NCI-H2171 treated with DMSO at 0.1 percent for 48 hours (cell line): ENCODE data around the gene TSEN54.

ENCODE experiments used
- DNase-seq: peaks from one replicate; lab custom pipeline; 2025; lab: John Stamatoyannopoulos, UW

TSEN54 gene

GRCh38 chr17:75518983-75519537 lies 2.7 kb downstream of the TSEN54 start:
- no peak for DNase-seq

GRCh38 chr17:75520413-75520812 lies 4.1 kb downstream of the TSEN54 start:
- DNase-seq = peak; percentile 23

- no peak for DNase-seq
Observed at GRCh38 chr17:75521290-75521689, 5.0 kb downstream of the TSEN54 start.

GRCh38 chr17:75521951-75522727 lies 5.8 kb downstream of the TSEN54 start:
- no peak for DNase-seq

- DNase-seq = no peak
Observed at GRCh38 chr17:75523647-75524046, 7.3 kb downstream of the TSEN54 start.

- DNase-seq = no peak
Observed at GRCh38 chr17:75524269-75524969, 8.1 kb downstream of the TSEN54 start.

- DNase-seq = peak; percentile 83
Observed at GRCh38 chr17:75524970-75525805, 8.9 kb downstream of the TSEN54 start, which contains the start of gene LLGL2. LLGL2 (plus strand) TSS chr17:75525697; CDS start chr17:75543427, 17,730 bp downstream.

DNA sequence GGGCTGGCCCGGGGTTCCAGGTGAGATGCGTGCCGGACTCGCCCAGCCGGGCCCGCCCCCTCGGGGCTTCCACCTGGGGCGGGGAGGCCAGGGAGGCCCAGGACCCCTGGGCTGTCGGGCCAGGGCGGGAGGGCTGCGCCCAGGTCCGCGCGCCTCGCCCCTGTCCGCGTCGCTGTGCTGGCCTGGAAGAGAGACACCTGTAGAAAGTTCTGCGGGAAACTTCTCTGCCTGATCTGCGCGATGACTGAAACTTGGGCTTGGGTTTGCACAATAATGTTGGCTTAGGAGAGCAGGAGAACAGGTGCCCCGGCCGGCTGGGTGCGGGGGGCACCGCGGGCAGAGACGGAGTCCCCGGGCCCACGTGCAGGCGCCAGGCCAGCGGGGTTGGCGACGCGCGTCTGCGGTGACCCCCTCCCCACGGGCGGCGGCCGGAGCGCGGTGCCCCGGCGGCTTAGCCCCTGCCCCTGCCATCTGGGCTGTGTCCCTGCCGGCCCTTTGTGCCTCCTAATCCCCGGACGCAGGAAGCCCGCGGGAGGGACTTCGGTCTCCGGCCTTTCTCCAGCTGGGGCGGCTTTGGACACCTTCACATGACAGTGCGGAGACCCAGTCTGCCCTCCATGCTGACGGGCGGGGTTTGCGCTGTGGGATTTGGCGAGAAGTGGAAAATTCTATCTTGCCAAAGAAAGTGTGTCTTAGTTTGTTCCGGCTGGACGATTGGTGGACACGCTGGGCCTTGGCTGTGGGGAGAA lies 9.7 kb downstream of the TSEN54 start:
- DNase-seq = peak; percentile 21

- DNase-seq = no peak
Observed at GRCh38 chr17:75526555-75527270, 10.4 kb downstream of the TSEN54 start.

DNA sequence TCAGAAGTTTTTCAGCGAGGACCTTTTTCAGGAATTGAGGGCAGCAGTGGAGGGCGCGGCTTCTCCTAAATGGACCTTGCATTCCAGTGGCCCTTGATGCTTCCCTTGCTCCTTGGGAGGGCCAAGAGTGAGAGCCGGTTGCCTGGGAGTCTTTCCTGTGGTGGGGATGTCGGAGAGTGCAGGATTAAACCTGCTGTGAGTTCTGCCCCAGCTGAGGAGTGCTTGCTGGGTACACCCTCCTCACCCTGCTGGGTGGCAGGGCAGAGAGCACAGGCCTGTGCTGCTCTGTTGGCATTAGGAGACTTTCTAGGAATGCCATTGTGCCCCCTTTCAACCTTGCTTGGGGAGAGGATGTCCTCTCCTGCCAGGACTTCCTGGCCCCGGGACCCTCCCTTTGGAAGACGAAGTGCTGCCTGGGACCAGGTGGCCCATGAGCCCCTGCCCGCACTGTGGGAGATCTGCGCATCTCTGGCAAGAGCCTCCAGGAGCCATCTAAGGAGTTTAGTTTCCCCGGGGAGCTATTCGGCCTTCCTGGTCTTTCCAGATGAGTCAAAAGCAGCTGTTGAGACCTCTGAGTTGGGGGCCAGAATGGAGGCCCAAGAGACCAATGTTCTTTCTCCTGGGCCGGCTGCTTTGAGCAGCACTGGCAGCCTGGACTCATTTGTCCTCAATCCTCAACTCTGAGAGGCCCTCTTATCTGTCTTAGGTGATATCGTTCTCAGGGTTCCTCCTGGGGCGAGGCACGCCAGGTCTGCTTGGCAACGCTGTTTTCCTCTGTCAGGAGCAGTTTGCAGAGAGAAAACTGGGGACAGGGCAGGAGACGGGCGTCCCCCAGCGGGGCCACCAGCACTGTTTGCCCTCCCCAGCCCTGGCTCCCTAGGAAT lies 14.8 kb downstream of the TSEN54 start:
- DNase-seq = no peak

DNA sequence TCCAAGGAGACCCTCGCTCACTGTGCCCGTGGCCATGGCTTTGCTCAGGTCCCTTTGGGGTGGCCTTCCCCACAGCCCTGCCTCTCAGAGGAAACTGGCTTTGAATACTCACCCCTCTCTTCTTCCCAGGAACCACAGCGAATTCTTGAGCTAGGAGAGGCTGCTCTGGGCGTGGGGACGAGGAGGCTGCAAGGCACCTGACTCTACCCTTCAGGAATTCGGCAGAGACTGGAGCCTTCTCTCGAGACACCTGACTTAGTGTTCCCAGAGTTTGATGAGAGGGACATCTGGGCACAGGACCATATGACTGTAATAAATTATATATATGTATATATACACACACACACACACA lies 15.4 kb downstream of the TSEN54 start:
- no peak for DNase-seq

DNA sequence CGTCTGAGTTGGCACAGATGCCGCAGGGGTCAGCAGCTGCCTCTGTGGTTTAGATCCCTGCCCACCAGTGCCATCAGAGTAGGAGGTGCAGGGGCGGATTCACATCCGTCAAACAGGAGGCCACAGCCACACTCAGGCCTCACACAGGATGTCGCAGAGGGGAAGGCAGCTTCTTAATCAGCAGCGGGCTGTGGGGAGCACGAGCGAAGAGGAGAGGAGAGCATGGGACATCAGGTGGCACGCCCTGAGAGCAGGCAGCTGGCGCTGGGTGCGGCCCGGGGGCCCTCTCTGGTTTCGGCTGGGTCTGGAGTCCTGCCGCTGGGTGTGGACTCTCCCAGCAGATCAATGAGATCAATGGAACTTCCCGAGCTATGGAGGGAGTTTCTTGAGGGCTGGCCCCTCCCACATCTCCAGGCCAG lies 18.8 kb downstream of the TSEN54 start:
- no peak for DNase-seq

- no peak for DNase-seq
Observed at GRCh38 chr17:75535871-75536270, 19.5 kb downstream of the TSEN54 start.

DNA sequence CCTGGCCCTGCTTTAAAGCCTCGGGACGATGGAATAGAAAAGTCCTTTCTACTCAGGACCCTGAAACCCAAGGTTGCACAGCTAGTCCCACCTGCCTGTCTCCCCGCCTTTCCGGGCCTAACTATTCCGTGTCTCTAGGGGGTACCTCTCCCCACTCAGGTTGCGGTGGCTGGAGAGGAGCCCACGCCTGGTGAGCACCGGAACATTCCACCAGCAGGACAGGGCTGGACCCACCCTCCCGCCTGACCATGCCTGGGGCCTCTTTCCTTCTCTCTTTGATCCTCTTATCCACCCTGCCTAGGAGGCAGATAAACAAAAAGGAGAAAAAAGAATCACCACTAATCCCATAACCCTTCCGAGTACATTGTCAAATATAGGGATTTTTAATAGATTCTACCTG lies 20.0 kb downstream of the TSEN54 start:
- no peak for DNase-seq

DNA sequence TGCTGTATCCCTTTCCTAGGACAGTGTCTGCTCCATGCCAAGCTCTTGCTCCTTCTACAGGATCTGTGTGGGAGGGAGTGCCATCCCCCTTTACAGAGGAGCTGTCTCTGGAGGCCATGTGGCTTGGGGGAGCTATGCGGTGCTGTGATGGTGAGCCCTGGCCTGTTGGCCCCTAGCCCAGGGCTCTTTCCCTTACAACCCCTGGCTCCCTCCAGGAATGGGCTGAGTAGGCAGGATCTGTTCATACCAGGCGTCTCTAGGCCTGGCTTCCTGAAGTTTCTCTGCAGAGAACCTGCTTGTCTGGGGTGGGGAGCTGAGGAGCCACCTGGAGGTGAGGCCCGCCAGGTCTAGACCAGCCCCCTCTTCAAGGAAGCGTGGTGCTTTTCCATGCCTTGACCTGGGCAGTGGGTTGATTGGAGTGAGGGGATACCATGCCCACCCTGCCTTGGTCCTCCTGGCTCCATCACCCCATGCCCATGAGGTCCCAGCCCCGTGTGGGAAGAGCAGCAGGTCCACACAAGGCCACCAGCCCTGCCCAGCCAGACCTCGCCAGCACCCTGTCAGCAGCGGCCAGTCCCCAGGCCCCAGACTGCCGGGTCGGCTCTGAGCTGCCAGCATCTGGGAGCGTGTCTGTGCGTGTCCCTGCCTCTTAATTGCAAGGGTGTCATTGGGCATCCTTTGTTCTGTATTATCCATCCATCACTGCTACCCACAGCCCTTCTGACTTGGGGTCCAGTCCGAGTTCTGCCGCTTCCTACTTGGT lies 23.8 kb downstream of the TSEN54 start:
- no peak for DNase-seq

GRCh38 chr17:75540923-75541503 lies 24.7 kb downstream of the TSEN54 start:
- peak; percentile 8 for DNase-seq

DNA sequence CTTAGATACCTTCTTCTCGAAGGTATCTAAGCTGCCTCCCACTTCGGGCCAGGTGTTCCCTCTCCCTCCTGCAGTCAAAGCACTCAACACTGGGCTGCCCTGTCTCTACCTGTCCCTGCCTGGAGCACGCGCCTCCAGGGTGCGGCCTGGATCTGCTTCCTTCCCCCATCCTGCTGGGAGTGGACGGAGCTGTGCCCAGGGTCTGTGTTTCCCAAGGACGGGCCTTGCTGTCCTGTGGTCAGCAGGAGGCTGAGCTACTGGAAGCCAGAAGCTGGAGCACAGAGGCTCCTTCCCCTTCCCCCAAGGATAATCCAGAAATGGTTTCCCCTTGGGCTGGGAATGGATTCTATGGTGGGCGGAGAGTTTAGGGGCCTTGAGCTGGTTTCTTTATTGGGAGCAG lies 25.9 kb downstream of the TSEN54 start:
- no peak for DNase-seq

GRCh38 chr17:75542728-75543336 lies 26.5 kb downstream of the TSEN54 start:
- DNase-seq = no peak
